Subcutaneous abdominal adipose tissue (tissue), 5 donors: ENCODE measurements around the gene MAML2.

Source experiments
- H3K27ac ChIP-seq: one replicate; pipeline ENCODE4 v1.7.0; 2013; ENCODE audit warnings: low read depth, mild to moderate bottlenecking, inconsistent platforms, low read length, moderate library complexity
- H3K27me3 ChIP-seq, 5 donors: one replicate each; pipeline ENCODE4 v1.7.0; 2013; ENCODE audit warnings: low read length in 5 of 5, inconsistent platforms in 1 of 5; ENCODE audit not compliant: control insufficient read depth in 5 of 5, insufficient read depth in 4 of 5
- H3K36me3 ChIP-seq, 5 donors: one replicate each; pipeline ENCODE4 v1.7.0; 2013; ENCODE audit warnings: low read length in 5 of 5; ENCODE audit not compliant: control insufficient read depth in 5 of 5, insufficient read depth in 5 of 5
- H3K4me1 ChIP-seq, 5 donors: one replicate each; pipeline ENCODE4 v1.7.0; 2013; ENCODE audit warnings: low read length in 5 of 5, mild to moderate bottlenecking in 3 of 5, moderate library complexity in 1 of 5; ENCODE audit not compliant: control insufficient read depth in 5 of 5, insufficient read depth in 5 of 5
- H3K4me3 ChIP-seq, 5 donors: one replicate each; pipeline ENCODE4 v1.7.0; 2013; ENCODE audit warnings: low read length in 5 of 5, low read depth in 1 of 5
- H3K9ac ChIP-seq, 5 donors: one replicate each; pipeline ENCODE4 v1.7.0; 2013; ENCODE audit warnings: low read length in 5 of 5, mild to moderate bottlenecking in 4 of 5, moderate library complexity in 3 of 5
- H3K9me3 ChIP-seq, 5 donors: one replicate each; pipeline ENCODE4 v1.7.0; 2013; ENCODE audit warnings: low read length in 5 of 5; ENCODE audit not compliant: control insufficient read depth in 5 of 5
- donor health status: healthy.
- donor health status: healthy.
- donor health status: healthy.
- donor health status: healthy.
- donor health status: healthy.

The MAML2 gene

GRCh38 chr11:96065379-96065778, 277.6 kb downstream of the MAML2 start:
- Histone ChIP-seq H3K4me1 (peaks cover 0 to 27% (median 5%) of the 10 kb centered on the region in 5 donors), H3K4me3 (no peak overlapping the region), H3K27me3 (no peaks in the 10 kb centered on the region), H3K9me3 (no peaks in the 10 kb centered on the region), H3K36me3 (peaks cover 0 to 1% (median 0%) of the 10 kb centered on the region in 5 donors), H3K9ac (no peak overlapping the region), H3K27ac (no peak overlapping the region)

- Histone ChIP-seq H3K4me1 (peaks cover 0 to 26% (median 5%) of the 10 kb centered on the region in 5 donors), H3K4me3 (no peak overlapping the region)
These were observed 279.1 kb downstream of the MAML2 start for GRCh38 chr11:96063886-96064285.

GRCh38 chr11:96063053-96063452, 279.9 kb downstream of the MAML2 start:
- H3K27me3 ChIP-seq = no peaks in the 10 kb centered on the region
- H3K4me3 ChIP-seq = no peak overlapping the region
- H3K27ac ChIP-seq = no peak overlapping the region
- no peaks in the 10 kb centered on the region for H3K9me3 ChIP-seq
- H3K9ac ChIP-seq = no peak overlapping the region
- H3K4me1 ChIP-seq = peaks cover 0 to 26% (median 5%) of the 10 kb centered on the region in 5 donors
- H3K36me3 ChIP-seq = no peaks in the 10 kb centered on the region

More at GRCh38 chr11:96063886-96064285, 279.1 kb downstream of the MAML2 start:
- H3K27me3 ChIP-seq = no peaks in the 10 kb centered on the region
- no peak overlapping the region for H3K27ac ChIP-seq
- H3K9ac ChIP-seq = no peak overlapping the region
- no peaks in the 10 kb centered on the region for H3K36me3 ChIP-seq
- no peaks in the 10 kb centered on the region for H3K9me3 ChIP-seq

DNA sequence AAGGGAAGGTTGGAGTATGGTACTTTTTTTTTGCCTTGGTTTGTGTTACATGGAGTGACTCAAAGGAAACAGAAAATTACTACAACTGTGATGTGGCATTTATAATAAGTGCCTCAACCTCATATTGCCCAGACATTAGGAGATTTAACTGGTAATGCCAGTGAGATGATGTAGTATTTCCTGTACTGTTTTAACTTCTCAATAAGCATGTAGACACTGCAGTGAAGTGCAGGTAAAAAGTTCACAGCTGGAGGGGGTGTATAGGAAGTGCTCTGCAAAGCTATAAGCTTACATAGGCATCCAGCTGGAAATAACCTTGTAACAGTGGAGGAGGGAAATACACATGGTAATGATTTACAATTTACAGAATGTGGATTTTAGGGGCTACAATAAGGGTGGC, 280.9 kb downstream of the MAML2 start:
- peaks cover 0 to 18% (median 5%) of the 10 kb centered on the region in 5 donors for H3K4me1 ChIP-seq
- no peak overlapping the region for H3K9ac ChIP-seq
- H3K27ac ChIP-seq = no peak overlapping the region
- no peaks in the 10 kb centered on the region for H3K36me3 ChIP-seq
- H3K9me3 ChIP-seq = no peaks in the 10 kb centered on the region
- no peak overlapping the region for H3K4me3 ChIP-seq
- H3K27me3 ChIP-seq = no peaks in the 10 kb centered on the region

GRCh38 chr11:96061730-96062129, 281.3 kb downstream of the MAML2 start:
- no peak overlapping the region for H3K9ac ChIP-seq
- H3K4me3 ChIP-seq = no peak overlapping the region
- H3K27me3 ChIP-seq = no peaks in the 10 kb centered on the region
- no peaks in the 10 kb centered on the region for H3K9me3 ChIP-seq
- no peak overlapping the region for H3K27ac ChIP-seq
- no peaks in the 10 kb centered on the region for H3K36me3 ChIP-seq
- peaks cover 0 to 16% (median 5%) of the 10 kb centered on the region in 5 donors for H3K4me1 ChIP-seq

- H3K4me1 ChIP-seq = peaks cover 0 to 16% (median 5%) of the 10 kb centered on the region in 5 donors
- peak overlapping the region; percentile 25 for H3K27ac ChIP-seq
- H3K9me3 ChIP-seq = no peaks in the 10 kb centered on the region
These were observed 281.9 kb downstream of the MAML2 start for GRCh38 chr11:96061069-96061468.

GRCh38 chr11:96057502-96057901, 285.5 kb downstream of the MAML2 start:
- no peaks in the 10 kb centered on the region for H3K9me3 ChIP-seq
- H3K4me1 ChIP-seq = peaks cover 0 to 17% (median 12%) of the 10 kb centered on the region in 5 donors
- no peaks in the 10 kb centered on the region for H3K27me3 ChIP-seq
- H3K9ac ChIP-seq = no peak overlapping the region
- no peak overlapping the region for H3K27ac ChIP-seq
- H3K36me3 ChIP-seq = no peaks in the 10 kb centered on the region
- H3K4me3 ChIP-seq = no peak overlapping the region

More at GRCh38 chr11:96061069-96061468, 281.9 kb downstream of the MAML2 start:
- Histone ChIP-seq H3K27me3 (no peaks in the 10 kb centered on the region), H3K9ac (no peak overlapping the region), H3K36me3 (no peaks in the 10 kb centered on the region), H3K4me3 (no peak overlapping the region)

DNA sequence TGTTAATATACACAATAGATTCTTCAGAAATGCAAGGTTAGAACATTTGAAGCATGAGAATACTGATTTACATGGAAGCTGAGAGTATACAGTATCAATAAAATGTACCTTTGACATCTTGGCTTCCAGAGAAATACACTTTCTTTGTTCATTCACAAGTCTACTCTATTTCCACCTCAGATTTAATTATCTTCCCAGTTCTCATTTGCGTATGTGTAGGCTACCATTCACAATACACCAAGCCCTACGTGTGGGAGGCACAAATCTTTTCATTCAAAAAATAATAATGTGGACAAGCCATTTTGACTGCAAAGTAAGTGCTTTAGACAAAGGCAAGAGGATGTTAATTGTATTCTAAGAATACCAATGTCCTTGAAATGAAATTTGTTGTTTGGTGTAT, 286.4 kb downstream of the MAML2 start:
- no peaks in the 10 kb centered on the region for H3K9me3 ChIP-seq
- no peaks in the 10 kb centered on the region for H3K36me3 ChIP-seq
- no peaks in the 10 kb centered on the region for H3K27me3 ChIP-seq
- no peak overlapping the region for H3K27ac ChIP-seq
- H3K9ac ChIP-seq = no peak overlapping the region
- no peak overlapping the region for H3K4me3 ChIP-seq
- peaks cover 0 to 17% (median 9%) of the 10 kb centered on the region in 5 donors for H3K4me1 ChIP-seq

- Histone ChIP-seq H3K27ac (no peak overlapping the region), H3K27me3 (no peaks in the 10 kb centered on the region), H3K36me3 (no peaks in the 10 kb centered on the region), H3K4me3 (no peak overlapping the region), H3K9me3 (no peaks in the 10 kb centered on the region), H3K4me1 (peaks cover 0 to 16% (median 9%) of the 10 kb centered on the region in 5 donors), H3K9ac (no peak overlapping the region)
These were observed 287.1 kb downstream of the MAML2 start for GRCh38 chr11:96055706-96056387.

- Histone ChIP-seq H3K4me3 (no peak overlapping the region), H3K27me3 (no peaks in the 10 kb centered on the region), H3K4me1 (peaks cover 0 to 22% (median 17%) of the 10 kb centered on the region in 5 donors), H3K9ac (no peak overlapping the region), H3K36me3 (no peaks in the 10 kb centered on the region), H3K27ac (no peak overlapping the region), H3K9me3 (no peaks in the 10 kb centered on the region)
These were observed 287.9 kb downstream of the MAML2 start for GRCh38 chr11:96054870-96055705.
